ENCODE results near the gene ISCA2. TPM values are rescaled to one million over a fixed set of nuclear protein-coding genes. Genes with fewer than 3 reads are reported as not detected.

The ISCA2 gene
- total and polyA plus RNA-seq, 9 of the 15 experiments (the other 6 are each of a cell fraction or from before 2014, with no cell fraction given): 5.0 to 36.7 (median 18.1) TPM

- ATAC-seq: no peak
- H4K20me1 ChIP-seq (replicated peaks; ENCODE audit: control insufficient read depth, insufficient read depth, low read length): no peaks in the 10 kb centered on the region
- no peaks in the 10 kb centered on the region for H3K9me3 ChIP-seq (replicated peaks; ENCODE audit: control insufficient read depth, insufficient read depth, low read depth, low read length)
- H3K27ac ChIP-seq (ENCODE audit: extremely low read depth, low read depth, low read length): no peak overlapping the region
- DNase-seq (ENCODE audit: extremely low read depth in 1 of 4, low spot score in 3 of 4): no peak
- POLR2A ChIA-PET: interaction anchor here (0.6 kb wide), 1 partner anchor 9 kb away, joined by 3 read pairs; no protein-coding TSS in a partner anchor
- intact Hi-C loops (cut with micrococcal nuclease): no loop called here
- peaks cover 0 to 10% of the 10 kb centered on the region in 2 experiments; a peak in 2 of 5 replicates for H3K4me1 ChIP-seq (replicated peaks in 1 of 2; ENCODE audit: control insufficient read depth in 2 of 2, insufficient read depth in 2 of 2, low read length in 2 of 2)
- H3K4me2 ChIP-seq (ENCODE audit: insufficient read depth, low read length): no peak overlapping the region
- WGBS (ENCODE audit: insufficient coverage, low coverage, missing lambda C conversion rate): 0% methylated on average over 4 of the region's 4 CpGs
- no TSS peak for BruUV-seq (replicated peaks)
- FAIRE-seq: no peak
- no peak overlapping the region for H3K4me3 ChIP-seq
- peaks cover 0 to 30% of the 10 kb centered on the region in 2 experiments; a peak in 3 of 5 replicates for H3K27me3 ChIP-seq (ENCODE audit: control insufficient read depth in 2 of 2, insufficient read depth in 2 of 2, low read length in 2 of 2)
- H3K9me1 ChIP-seq (ENCODE audit: control insufficient read depth, insufficient read depth, low read length): no peaks in the 10 kb centered on the region
- no peaks in the 10 kb centered on the region for H3K79me2 ChIP-seq (ENCODE audit: control insufficient read depth, insufficient read depth, low read length)
- in situ Hi-C loops (cut with MboI): no loop called here
- no peak overlapping the region for H2AFZ ChIP-seq (ENCODE audit: low read depth, low read length)
- CTCF ChIA-PET (ENCODE audit: low intra/inter-chr PET ratio): no interaction called here
- H3K36me3 ChIP-seq (ENCODE audit: control insufficient read depth, insufficient read depth, low read length): no peaks in the 10 kb centered on the region
- no peak overlapping the region for H3K9ac ChIP-seq (ENCODE audit: insufficient read depth in 1 of 2, low read depth in 2 of 2, low read length in 2 of 2)
- no peak for TF ChIP-seq GMEB1 (CRISPR knock-in tag; IDR thresholded peaks at IDR 0.05)
- TF ChIP-seq ZNF764 (CRISPR knock-in tag; IDR thresholded peaks at IDR 0.05; ENCODE audit: low read depth): no peak
- no peak for TF ChIP-seq ZC3H11A (IDR thresholded peaks at IDR 0.05; ENCODE audit: low read depth, low read length)
- no peak for TF ChIP-seq ZNF76 (CRISPR knock-in tag; IDR thresholded peaks at IDR 0.05; ENCODE audit: borderline replicate concordance)
- no peak for TF ChIP-seq ARID3A (IDR thresholded peaks at IDR 0.05; ENCODE audit: borderline replicate concordance, low read depth, low read length)
- no peak for TF ChIP-seq ZZZ3 (IDR thresholded peaks at IDR 0.05)
- no peak for TF ChIP-seq SFPQ (IDR thresholded peaks at IDR 0.05; ENCODE audit: low read depth, low read length)
- no peak for TF ChIP-seq MTA3 (IDR thresholded peaks at IDR 0.05; ENCODE audit: borderline replicate concordance)
- TF ChIP-seq STAT5A (IDR thresholded peaks at IDR 0.05; ENCODE audit: borderline replicate concordance, low read length): no peak
- no peak for TF ChIP-seq MBD1 (CRISPR knock-in tag; IDR thresholded peaks at IDR 0.05)
- no peak for TF ChIP-seq SNRNP70 (optimal IDR thresholded peaks at IDR 0.05; ENCODE audit: low read depth, low read length)
- TF ChIP-seq TAF9B (IDR thresholded peaks at IDR 0.05; ENCODE audit: partially characterized antibody): no peak
- TF ChIP-seq SIN3B (IDR thresholded peaks at IDR 0.05; ENCODE audit: low read depth): no peak
- no peak for TF ChIP-seq NFIX (CRISPR knock-in tag; IDR thresholded peaks at IDR 0.05; ENCODE audit: low read depth)
- no peak for TF ChIP-seq PHF8 (IDR thresholded peaks at IDR 0.05; ENCODE audit: borderline replicate concordance, low read length)
- TF ChIP-seq ZNF431 (CRISPR knock-in tag; IDR thresholded peaks at IDR 0.05): no peak
Observed at GRCh38 chr14:74525361-74525851, 31.8 kb downstream of the ISCA2 start.

All from K562 (cell line).